Measurements from ENCODE around the gene LEFTY2.

The LEFTY2 gene

GRCh38 chr1:225887030-225887314 is 54.0 kb downstream of the LEFTY2 start:
- Histone ChIP-seq H3K9me2 (ENCODE audit: low read depth, low read length) (no peaks in the 10 kb centered on the region), H3K36me3 (ENCODE audit: insufficient read depth, low read length) (no peaks in the 10 kb centered on the region), H3K79me2 (ENCODE audit: insufficient read depth, low read length) (no peaks in the 10 kb centered on the region), H3K9me3 (ENCODE audit: low read length) (no peaks in the 10 kb centered on the region), H3K27me3 (ENCODE audit: insufficient read depth, low read length) (no peaks in the 10 kb centered on the region; the same call in 1 of the 2 replicates), H3K9ac (ENCODE audit: low read length) (no peak overlapping the region), H2AFZ (ENCODE audit: low read length) (no peak overlapping the region), H4K20me1 (ENCODE audit: insufficient read depth, low read length) (no peaks in the 10 kb centered on the region), H3K4me1 (ENCODE audit: insufficient read depth, low read length, severe bottlenecking) (peaks cover 8% of the 10 kb centered on the region), H3K27ac (ENCODE audit: low read depth, low read length, poor library complexity, severe bottlenecking) (no peak overlapping the region), H3K4me3 (ENCODE audit: low read depth, low read length, poor library complexity, severe bottlenecking) (no peak overlapping the region), H3K4me2 (ENCODE audit: low read length) (no peak overlapping the region), H3F3A (ENCODE audit: insufficient read depth, low read length) (no peaks in the 10 kb centered on the region)
- TF ChIP-seq CTCF (IDR thresholded peaks at IDR 0.05; ENCODE audit: low read length) = no peak
- no peak for TF ChIP-seq EZH2 (IDR thresholded peaks at IDR 0.05; ENCODE audit: borderline replicate concordance, low read length)

All from OCI-LY1 (cell line).